Sigmoid colon (tissue), 4 donors: Measurements from ENCODE around the gene A2M.

Source experiments
- EP300 ChIP-seq, 4 donors: sonication (generic); formaldehyde crosslinking; IDR thresholded peaks; one replicate each; pipeline ENCODE4 v1.6.1; 2017; ENCODE audit warnings: antibody characterized with exemption in 4 of 4
- POLR2AphosphoS5 ChIP-seq, 4 donors: sonication (generic); formaldehyde crosslinking; IDR thresholded peaks; one replicate each; pipeline ENCODE4 v1.6.1; 2017; ENCODE audit warnings: antibody characterized with exemption in 4 of 4
- TF ChIP-seq, protein P1 (sequence below), 4 experiments: fragments of 450-650 bp in 3 of 4; fragments of 200-600 bp in 1 of 4; IDR thresholded peaks; one replicate each; pipeline ENCODE4 v1.5.1; 2016 to 2019; ENCODE audit warnings: antibody characterized with exemption in 4 of 4, mild to moderate bottlenecking in 3 of 4, moderate library complexity in 2 of 4

DNA sequence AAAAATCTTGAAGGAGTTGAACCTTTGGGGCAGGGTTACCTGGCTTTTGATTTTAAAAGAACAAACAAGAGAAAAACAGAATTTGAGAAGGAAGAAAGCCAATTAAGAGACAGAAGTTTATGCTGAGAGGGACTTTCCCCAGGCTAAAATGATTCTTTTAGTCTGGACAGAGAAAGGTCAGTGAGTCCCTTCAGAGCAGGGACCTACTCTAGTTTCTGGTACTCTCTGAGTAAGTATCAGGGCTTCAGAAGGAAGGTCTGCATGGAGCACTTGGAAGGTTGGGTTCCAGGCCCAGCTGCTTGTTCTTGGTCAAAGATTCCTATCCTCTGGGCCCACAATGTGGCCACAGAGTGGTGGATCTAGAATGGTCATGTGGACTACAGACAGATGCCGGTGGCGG is 66.8 kb downstream of the A2M start:
- TF ChIP-seq EP300 (IDR thresholded peaks at IDR 0.05) (no peak), POLR2AphosphoS5 (IDR thresholded peaks at IDR 0.05) (no peak)
- TF ChIP-seq, protein P1, sequence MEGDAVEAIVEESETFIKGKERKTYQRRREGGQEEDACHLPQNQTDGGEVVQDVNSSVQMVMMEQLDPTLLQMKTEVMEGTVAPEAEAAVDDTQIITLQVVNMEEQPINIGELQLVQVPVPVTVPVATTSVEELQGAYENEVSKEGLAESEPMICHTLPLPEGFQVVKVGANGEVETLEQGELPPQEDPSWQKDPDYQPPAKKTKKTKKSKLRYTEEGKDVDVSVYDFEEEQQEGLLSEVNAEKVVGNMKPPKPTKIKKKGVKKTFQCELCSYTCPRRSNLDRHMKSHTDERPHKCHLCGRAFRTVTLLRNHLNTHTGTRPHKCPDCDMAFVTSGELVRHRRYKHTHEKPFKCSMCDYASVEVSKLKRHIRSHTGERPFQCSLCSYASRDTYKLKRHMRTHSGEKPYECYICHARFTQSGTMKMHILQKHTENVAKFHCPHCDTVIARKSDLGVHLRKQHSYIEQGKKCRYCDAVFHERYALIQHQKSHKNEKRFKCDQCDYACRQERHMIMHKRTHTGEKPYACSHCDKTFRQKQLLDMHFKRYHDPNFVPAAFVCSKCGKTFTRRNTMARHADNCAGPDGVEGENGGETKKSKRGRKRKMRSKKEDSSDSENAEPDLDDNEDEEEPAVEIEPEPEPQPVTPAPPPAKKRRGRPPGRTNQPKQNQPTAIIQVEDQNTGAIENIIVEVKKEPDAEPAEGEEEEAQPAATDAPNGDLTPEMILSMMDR (IDR thresholded peaks at IDR 0.05) = no peak
